ENCODE results near the gene TAS2R4. TPM values are rescaled to one million over a fixed set of nuclear protein-coding genes. Genes with fewer than 3 reads are reported as not detected.

The TAS2R4 gene
- total RNA-seq (0.38 TPM), polyA plus RNA-seq (0.41 TPM)
- long read RNA-seq, donor 1: 0 reads
- long read RNA-seq, donor 2: 0 reads
- long read RNA-seq, donor 3, partial matches to known transcripts: 0 of 2 reads
- long read RNA-seq, donor 3, other reads (novel, unspliced or antisense): 0 of 2 reads
- long read RNA-seq, donor 4, partial matches to known transcripts: 0 of 1 reads
- long read RNA-seq, donor 4, other reads (novel, unspliced or antisense): 0 of 1 reads
- long read RNA-seq, donor 5, partial matches to known transcripts: 0 of 1 reads
- long read RNA-seq, donor 5, other reads (novel, unspliced or antisense): 0 of 1 reads
- long read RNA-seq, donor 6, partial matches to known transcripts: 0 of 4 reads
- long read RNA-seq, donor 6, other reads (novel, unspliced or antisense): 0 of 4 reads
- long read RNA-seq, donor 7, partial matches to known transcripts: 0 of 1 reads
- long read RNA-seq, donor 7, other reads (novel, unspliced or antisense): 0 of 1 reads
- long read RNA-seq, donor 8: 0 reads
- long read RNA-seq, donor 9, partial matches to known transcripts: 0 of 2 reads
- long read RNA-seq, donor 9, other reads (novel, unspliced or antisense): 0 of 2 reads
- long read RNA-seq, donor 10: 0 reads

GRCh38 chr7:141776374-141776773, at the start of gene TAS2R4:
TSS of gene TAS2R4 (plus strand) at chr7:141776674. CDS start at chr7:141778489, 1,815 bp downstream.
- Histone ChIP-seq H3K9me3 (ENCODE audit: control insufficient read depth in 2 of 2, insufficient read depth in 1 of 2, low read length in 1 of 2) (peaks cover 0 to 5% of the 10 kb centered on the region in 2 donors), H3K27ac (ENCODE audit: low read depth in 1 of 2, low read length in 1 of 2) (no peak within 1 kb of the TSS), H3K4me1 (ENCODE audit: control insufficient read depth in 2 of 2, insufficient read depth in 2 of 2, low read length in 2 of 2) (no peaks in the 10 kb centered on the region), H3K4me3 (ENCODE audit: low read length in 2 of 2) (no peak within 1 kb of the TSS), H3K36me3 (ENCODE audit: control insufficient read depth in 2 of 2, insufficient read depth in 2 of 2, low read length in 1 of 2) (peaks cover 8 to 13% of the 10 kb centered on the region in 2 donors), H3K27me3 (ENCODE audit: control insufficient read depth in 2 of 2, insufficient read depth in 1 of 2, low read length in 1 of 2) (no peaks in the 10 kb centered on the region)
- DNase-seq (ENCODE audit: low read depth in 6 of 9, low spot score in 9 of 9): no peak
- 96% methylated on average over 1 of the region's 1 CpG for WGBS

GRCh38 chr7:141729020-141729419, 47.5 kb upstream of the TAS2R4 start:
- Histone ChIP-seq H3K9me3 (ENCODE audit: control insufficient read depth in 2 of 2, insufficient read depth in 1 of 2, low read length in 1 of 2) (no peaks in the 10 kb centered on the region), H3K36me3 (ENCODE audit: control insufficient read depth in 2 of 2, insufficient read depth in 2 of 2, low read length in 1 of 2) (no peaks in the 10 kb centered on the region), H3K4me3 (ENCODE audit: low read length in 2 of 2) (no peak overlapping the region), H3K4me1 (ENCODE audit: control insufficient read depth in 2 of 2, insufficient read depth in 2 of 2, low read length in 2 of 2) (no peaks in the 10 kb centered on the region), H3K27me3 (ENCODE audit: control insufficient read depth in 2 of 2, insufficient read depth in 1 of 2, low read length in 1 of 2) (no peaks in the 10 kb centered on the region), H3K27ac (ENCODE audit: low read depth in 1 of 2, low read length in 1 of 2) (no peak overlapping the region)
- no peak for DNase-seq (ENCODE audit: low read depth in 6 of 9, low spot score in 9 of 9)
- 98% methylated on average over 1 of the region's 1 CpG for WGBS

GRCh38 chr7:141731476-141732149, 44.9 kb upstream of the TAS2R4 start:
- no peak for DNase-seq (ENCODE audit: low read depth in 6 of 9, low spot score in 9 of 9)
- Histone ChIP-seq H3K36me3 (ENCODE audit: control insufficient read depth in 2 of 2, insufficient read depth in 2 of 2, low read length in 1 of 2) (no peaks in the 10 kb centered on the region), H3K4me1 (ENCODE audit: control insufficient read depth in 2 of 2, insufficient read depth in 2 of 2, low read length in 2 of 2) (no peaks in the 10 kb centered on the region), H3K9me3 (ENCODE audit: control insufficient read depth in 2 of 2, insufficient read depth in 1 of 2, low read length in 1 of 2) (no peaks in the 10 kb centered on the region), H3K4me3 (ENCODE audit: low read length in 2 of 2) (no peak overlapping the region), H3K27me3 (ENCODE audit: control insufficient read depth in 2 of 2, insufficient read depth in 1 of 2, low read length in 1 of 2) (no peaks in the 10 kb centered on the region), H3K27ac (ENCODE audit: low read depth in 1 of 2, low read length in 1 of 2) (no peak overlapping the region)
- WGBS: 92% methylated on average over 24 of the region's 24 CpGs

GRCh38 chr7:141737118-141737835, 39.2 kb upstream of the TAS2R4 start:
- H3K4me1 ChIP-seq (ENCODE audit: control insufficient read depth in 2 of 2, insufficient read depth in 2 of 2, low read length in 2 of 2): peaks cover 7% of the 10 kb centered on the region in 2 donors
- peak overlapping the region; percentile 83 to 90 for H3K27ac ChIP-seq (ENCODE audit: low read depth in 1 of 2, low read length in 1 of 2)
- WGBS: 71% methylated on average over 11 of the region's 11 CpGs

GRCh38 chr7:141737836-141738591, 38.5 kb upstream of the TAS2R4 start, which contains the start of gene SSBP1:
TSS of gene SSBP1 (plus strand) at chr7:141738358. CDS start at chr7:141739167, 809 bp downstream.
- Histone ChIP-seq H3K9me3 (ENCODE audit: control insufficient read depth in 2 of 2, insufficient read depth in 1 of 2, low read length in 1 of 2) (no peaks in the 10 kb centered on the region), H3K27ac (ENCODE audit: low read depth in 1 of 2, low read length in 1 of 2) (peak within 1 kb of the TSS; percentile 83 to 90), H3K4me3 (ENCODE audit: low read length in 2 of 2) (peak within 1 kb of the TSS; percentile 86 to 96), H3K27me3 (ENCODE audit: control insufficient read depth in 2 of 2, insufficient read depth in 1 of 2, low read length in 1 of 2) (no peaks in the 10 kb centered on the region), H3K4me1 (ENCODE audit: control insufficient read depth in 2 of 2, insufficient read depth in 2 of 2, low read length in 2 of 2) (peaks cover 7% of the 10 kb centered on the region in 2 donors), H3K36me3 (ENCODE audit: control insufficient read depth in 2 of 2, insufficient read depth in 2 of 2, low read length in 1 of 2) (peaks cover 12 to 24% of the 10 kb centered on the region in 2 donors)
- 3% methylated on average over 46 of the region's 46 CpGs for WGBS
- DNase-seq (ENCODE audit: low read depth in 6 of 9, low spot score in 9 of 9): peak; percentile 86 to 98 (median 95)

More at GRCh38 chr7:141737118-141737835, 39.2 kb upstream of the TAS2R4 start:
- H3K36me3 ChIP-seq (ENCODE audit: control insufficient read depth in 2 of 2, insufficient read depth in 2 of 2, low read length in 1 of 2): peaks cover 9 to 18% of the 10 kb centered on the region in 2 donors
- H3K27me3 ChIP-seq (ENCODE audit: control insufficient read depth in 2 of 2, insufficient read depth in 1 of 2, low read length in 1 of 2): no peaks in the 10 kb centered on the region
- H3K4me3 ChIP-seq (ENCODE audit: low read length in 2 of 2): peak overlapping the region; percentile 86 to 96
- DNase-seq (ENCODE audit: low read depth in 6 of 9, low spot score in 9 of 9): peak in 2 of 9 donors; percentile 1 to 23
- H3K9me3 ChIP-seq (ENCODE audit: control insufficient read depth in 2 of 2, insufficient read depth in 1 of 2, low read length in 1 of 2): no peaks in the 10 kb centered on the region

GRCh38 chr7:141738592-141739013, 37.9 kb upstream of the TAS2R4 start:
- Histone ChIP-seq H3K4me1 (ENCODE audit: control insufficient read depth in 2 of 2, insufficient read depth in 2 of 2, low read length in 2 of 2) (peaks cover 7% of the 10 kb centered on the region in 2 donors), H3K27me3 (ENCODE audit: control insufficient read depth in 2 of 2, insufficient read depth in 1 of 2, low read length in 1 of 2) (no peaks in the 10 kb centered on the region), H3K27ac (ENCODE audit: low read depth in 1 of 2, low read length in 1 of 2) (peak overlapping the region; percentile 83 to 90), H3K4me3 (ENCODE audit: low read length in 2 of 2) (peak overlapping the region; percentile 86 to 96), H3K9me3 (ENCODE audit: control insufficient read depth in 2 of 2, insufficient read depth in 1 of 2, low read length in 1 of 2) (no peaks in the 10 kb centered on the region), H3K36me3 (ENCODE audit: control insufficient read depth in 2 of 2, insufficient read depth in 2 of 2, low read length in 1 of 2) (peaks cover 17 to 30% of the 10 kb centered on the region in 2 donors)
- WGBS: 2% methylated on average over 6 of the region's 6 CpGs
- no peak for DNase-seq (ENCODE audit: low read depth in 6 of 9, low spot score in 9 of 9)

- Histone ChIP-seq H3K4me3 (ENCODE audit: low read length in 2 of 2) (peak overlapping the region in 1 of 2 donors; percentile 96), H3K27me3 (ENCODE audit: control insufficient read depth in 2 of 2, insufficient read depth in 1 of 2, low read length in 1 of 2) (no peaks in the 10 kb centered on the region), H3K36me3 (ENCODE audit: control insufficient read depth in 2 of 2, insufficient read depth in 2 of 2, low read length in 1 of 2) (peaks cover 17 to 37% of the 10 kb centered on the region in 2 donors), H3K4me1 (ENCODE audit: control insufficient read depth in 2 of 2, insufficient read depth in 2 of 2, low read length in 2 of 2) (peaks cover 7% of the 10 kb centered on the region in 2 donors), H3K9me3 (ENCODE audit: control insufficient read depth in 2 of 2, insufficient read depth in 1 of 2, low read length in 1 of 2) (no peaks in the 10 kb centered on the region), H3K27ac (ENCODE audit: low read depth in 1 of 2, low read length in 1 of 2) (no peak overlapping the region)
- WGBS: 80% methylated on average over 3 of the region's 3 CpGs
- no peak for DNase-seq (ENCODE audit: low read depth in 6 of 9, low spot score in 9 of 9)
Observed at GRCh38 chr7:141739250-141739649, 37.2 kb upstream of the TAS2R4 start.

- 99% methylated on average over 1 of the region's 1 CpG for WGBS
- Histone ChIP-seq H3K9me3 (ENCODE audit: control insufficient read depth in 2 of 2, insufficient read depth in 1 of 2, low read length in 1 of 2) (no peaks in the 10 kb centered on the region), H3K4me3 (ENCODE audit: low read length in 2 of 2) (no peak overlapping the region), H3K4me1 (ENCODE audit: control insufficient read depth in 2 of 2, insufficient read depth in 2 of 2, low read length in 2 of 2) (peaks cover 4% of the 10 kb centered on the region in 2 donors), H3K27ac (ENCODE audit: low read depth in 1 of 2, low read length in 1 of 2) (no peak overlapping the region), H3K27me3 (ENCODE audit: control insufficient read depth in 2 of 2, insufficient read depth in 1 of 2, low read length in 1 of 2) (no peaks in the 10 kb centered on the region), H3K36me3 (ENCODE audit: control insufficient read depth in 2 of 2, insufficient read depth in 2 of 2, low read length in 1 of 2) (peaks cover 21 to 55% of the 10 kb centered on the region in 2 donors)
- DNase-seq (ENCODE audit: low read depth in 6 of 9, low spot score in 9 of 9): no peak
Observed at GRCh38 chr7:141742229-141742628, 34.2 kb upstream of the TAS2R4 start.
